SK-N-MC (cell line): ENCODE measurements around the gene TANC1.

ENCODE experiments used
- DNase-seq: peaks from one replicate; pipeline ENCODE4 v3.0.0-alpha.2; 2011; ENCODE audit warnings: low read depth, low spot score
- H3K27ac ChIP-seq: fragments of 200-600 bp; sonication (generic); 2 replicates; pipeline ENCODE4 v1.5.1; 2016; ENCODE audit warnings: mixed run types
- H3K36me3 ChIP-seq: fragments of 200-600 bp; sonication (generic); 2 replicates; pipeline ENCODE4 v1.6.1; 2017; ENCODE audit warnings: antibody characterized with exemption, low read length, mixed read lengths; ENCODE audit not compliant: insufficient read depth
- H3K4me3 ChIP-seq: fragments of 200-600 bp; sonication (generic); 2 replicates; pipeline ENCODE4 v1.5.1; 2016
- H3K9ac ChIP-seq: fragments of 200-600 bp; sonication (generic); 2 replicates; pipeline ENCODE4 v1.8.0; 2017; ENCODE audit warnings: mixed run types, mixed read lengths; ENCODE audit not compliant: insufficient read length
- H3K9me3 ChIP-seq: fragments of 200-600 bp; sonication (generic); 2 replicates; pipeline ENCODE4 v1.6.1; 2017; ENCODE audit warnings: low read depth, mild to moderate bottlenecking, antibody characterized with exemption, low read length, moderate library complexity, mixed read lengths
- EZH2 ChIP-seq: fragments of 200-600 bp; sonication (generic); IDR thresholded peaks from one replicate; pipeline ENCODE4 v1.6.1; 2017; ENCODE audit warnings: antibody characterized with exemption
- FOXP2 ChIP-seq: optimal IDR thresholded peaks from 2 replicates; pipeline ENCODE3; 2011; ENCODE audit warnings: mild to moderate bottlenecking, moderate library complexity; ENCODE audit not compliant: insufficient read depth; ENCODE audit errors: extremely low read length, control extremely low read depth
- POLR2AphosphoS5 ChIP-seq: IDR thresholded peaks from 2 replicates; pipeline ENCODE4 v1.6.1; 2012; ENCODE audit warnings: mild to moderate bottlenecking, low read depth, low read length, borderline replicate concordance

TANC1 gene

DNA sequence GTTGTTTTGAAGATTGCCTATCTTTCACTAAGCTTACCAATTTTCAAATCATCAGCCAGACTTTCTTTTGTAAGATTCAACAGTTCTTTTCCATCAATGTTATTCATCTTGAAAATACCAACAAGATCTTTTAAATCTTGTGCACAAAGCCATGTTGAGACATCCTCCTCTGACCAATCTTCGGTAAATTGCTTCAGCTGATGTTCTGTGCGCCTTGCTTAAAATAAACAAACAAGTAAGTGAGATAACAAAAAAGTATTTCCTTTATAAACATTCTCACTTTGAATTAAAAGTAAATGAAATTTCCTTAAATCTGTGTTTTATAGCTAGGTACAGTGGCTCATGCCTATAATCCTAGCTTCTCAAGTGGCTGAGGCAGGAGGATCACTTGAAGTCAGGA is 287.7 kb downstream of the TANC1 start:
- no peak overlapping the region for H3K9ac ChIP-seq
- H3K4me3 ChIP-seq: no peak overlapping the region
- TF ChIP-seq POLR2AphosphoS5 (no peak), FOXP2 (no peak)
- no peaks in the 10 kb centered on the region for H3K9me3 ChIP-seq
- no peak overlapping the region for H3K27ac ChIP-seq
- H3K36me3 ChIP-seq: peaks cover 10% of the 10 kb centered on the region
- no peak for DNase-seq

DNA sequence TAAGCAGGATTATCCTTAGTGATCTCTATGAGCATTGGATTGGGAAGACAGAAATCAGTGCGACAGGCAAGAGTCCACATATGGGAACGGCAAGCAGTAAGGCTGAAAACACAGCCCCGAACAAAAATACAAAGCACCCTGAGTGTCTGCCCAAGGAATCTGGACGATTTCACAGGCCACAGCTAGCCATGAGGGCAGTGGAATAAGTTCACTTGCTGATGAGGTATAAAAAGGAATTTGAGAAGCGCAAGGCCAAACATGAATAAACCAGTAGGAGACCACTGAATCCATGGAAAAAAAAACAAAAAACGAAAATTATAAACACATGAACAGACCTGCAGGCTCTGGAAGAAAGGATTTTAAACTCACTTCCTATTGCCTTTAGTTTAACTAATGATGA is 293.8 kb downstream of the TANC1 start:
- no peaks in the 10 kb centered on the region for H3K9me3 ChIP-seq
- H3K4me3 ChIP-seq: no peak overlapping the region
- no peak overlapping the region for H3K27ac ChIP-seq
- no peak overlapping the region for H3K9ac ChIP-seq
- TF ChIP-seq EZH2 (no peak), POLR2AphosphoS5 (no peak), FOXP2 (no peak)
- peaks cover 4% of the 10 kb centered on the region; the same call in 1 of the 2 replicates for H3K36me3 ChIP-seq
- DNase-seq: no peak

DNA sequence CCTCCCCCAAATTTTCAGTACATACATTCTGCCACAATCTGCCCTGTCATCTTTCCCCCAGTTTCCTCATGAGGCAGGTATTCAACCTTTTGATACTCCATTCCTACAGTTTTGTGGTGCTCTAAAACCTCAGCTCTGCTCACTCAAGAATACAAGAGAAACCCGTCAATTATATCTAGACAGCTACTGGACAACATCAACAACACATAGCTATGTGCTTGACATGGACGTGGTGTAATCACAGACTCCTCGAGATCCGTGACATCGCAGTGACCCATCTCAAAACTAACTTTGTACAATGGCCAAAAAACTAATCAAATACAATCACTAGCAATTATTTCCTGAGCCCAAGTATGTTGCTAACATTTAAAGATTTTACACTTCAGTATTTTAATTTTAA is 294.5 kb downstream of the TANC1 start:
- TF ChIP-seq POLR2AphosphoS5: no peak
- TF ChIP-seq FOXP2: no peak
- no peak for TF ChIP-seq EZH2
- H3K9ac ChIP-seq: no peak overlapping the region
- no peak overlapping the region for H3K4me3 ChIP-seq
- no peaks in the 10 kb centered on the region for H3K9me3 ChIP-seq
- no peak overlapping the region for H3K27ac ChIP-seq
- no peak for DNase-seq
- H3K36me3 ChIP-seq: peaks cover 4% of the 10 kb centered on the region; the same call in 1 of the 2 replicates

DNA sequence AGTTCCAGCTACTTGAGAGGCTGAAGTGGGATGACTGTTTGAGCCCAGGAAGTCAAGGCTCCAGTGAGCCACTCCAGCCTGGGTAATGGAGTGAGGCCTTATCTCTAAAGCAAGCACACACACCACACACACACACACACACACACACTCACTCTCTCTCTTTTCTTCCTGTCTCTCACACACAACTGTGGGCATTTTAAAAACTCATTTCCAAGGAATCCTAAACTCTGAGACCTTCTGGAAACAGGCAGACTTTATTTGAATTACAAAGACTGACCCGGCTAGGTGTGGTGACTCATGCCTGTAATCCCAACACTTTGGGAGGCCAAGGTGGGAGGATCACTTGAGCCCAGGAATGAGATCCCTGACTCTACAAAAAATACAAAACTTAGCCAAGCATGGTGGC is 296.7 kb downstream of the TANC1 start:
- H3K27ac ChIP-seq: no peak overlapping the region
- peaks cover 4% of the 10 kb centered on the region; the same call in 1 of the 2 replicates for H3K36me3 ChIP-seq
- TF ChIP-seq POLR2AphosphoS5 (no peak), FOXP2 (no peak), EZH2 (no peak)
- no peaks in the 10 kb centered on the region for H3K9me3 ChIP-seq
- H3K4me3 ChIP-seq: no peak overlapping the region
- no peak overlapping the region for H3K9ac ChIP-seq
- DNase-seq: no peak

DNA sequence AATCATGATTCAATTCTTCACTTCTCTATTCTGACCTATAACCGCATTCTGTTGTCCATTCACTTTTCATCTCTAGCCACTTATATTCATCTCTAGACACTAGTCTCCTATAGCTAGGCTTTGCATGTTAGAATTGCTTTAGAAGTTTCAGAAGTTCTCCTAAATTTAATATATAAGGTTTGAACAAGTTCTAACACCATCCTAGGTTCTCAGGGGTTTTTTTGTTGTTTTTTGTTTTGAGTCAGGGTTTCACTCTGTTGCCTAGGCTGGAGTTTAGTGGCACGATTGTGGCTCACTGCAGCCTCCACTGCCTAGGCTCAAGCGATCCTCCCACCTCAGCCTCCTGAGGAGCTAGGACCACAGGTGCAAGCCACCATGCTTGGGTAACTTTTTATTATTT is 298.1 kb downstream of the TANC1 start:
- no peak overlapping the region for H3K27ac ChIP-seq
- no peak overlapping the region for H3K9ac ChIP-seq
- peaks cover 11% of the 10 kb centered on the region for H3K36me3 ChIP-seq
- TF ChIP-seq FOXP2: no peak
- no peak for TF ChIP-seq POLR2AphosphoS5
- TF ChIP-seq EZH2: no peak
- DNase-seq: no peak
- H3K9me3 ChIP-seq: no peaks in the 10 kb centered on the region
- no peak overlapping the region for H3K4me3 ChIP-seq

DNA sequence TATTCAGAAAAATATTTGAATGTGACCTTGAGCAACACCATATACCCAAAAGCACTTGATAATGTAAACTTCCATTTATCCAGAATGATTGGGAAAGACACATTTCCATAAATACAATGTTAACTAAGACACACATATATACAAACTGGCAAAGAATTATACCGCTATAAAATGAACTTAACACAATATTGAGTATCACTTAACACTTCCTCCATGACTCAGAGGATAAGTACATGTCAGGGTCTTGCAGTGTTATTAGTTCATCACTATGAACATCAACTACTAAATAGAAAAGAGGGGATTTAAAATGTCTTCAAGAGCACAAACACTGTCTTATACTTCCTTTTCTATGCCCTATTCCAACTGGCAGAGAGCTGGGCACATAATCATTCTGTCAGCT is 299.5 kb downstream of the TANC1 start:
- Histone ChIP-seq H3K9me3 (no peaks in the 10 kb centered on the region), H3K9ac (no peak overlapping the region), H3K4me3 (no peak overlapping the region), H3K36me3 (peaks cover 20% of the 10 kb centered on the region), H3K27ac (no peak overlapping the region)
- TF ChIP-seq POLR2AphosphoS5: no peak
- TF ChIP-seq FOXP2: no peak
- TF ChIP-seq EZH2: no peak
- no peak for DNase-seq

DNA sequence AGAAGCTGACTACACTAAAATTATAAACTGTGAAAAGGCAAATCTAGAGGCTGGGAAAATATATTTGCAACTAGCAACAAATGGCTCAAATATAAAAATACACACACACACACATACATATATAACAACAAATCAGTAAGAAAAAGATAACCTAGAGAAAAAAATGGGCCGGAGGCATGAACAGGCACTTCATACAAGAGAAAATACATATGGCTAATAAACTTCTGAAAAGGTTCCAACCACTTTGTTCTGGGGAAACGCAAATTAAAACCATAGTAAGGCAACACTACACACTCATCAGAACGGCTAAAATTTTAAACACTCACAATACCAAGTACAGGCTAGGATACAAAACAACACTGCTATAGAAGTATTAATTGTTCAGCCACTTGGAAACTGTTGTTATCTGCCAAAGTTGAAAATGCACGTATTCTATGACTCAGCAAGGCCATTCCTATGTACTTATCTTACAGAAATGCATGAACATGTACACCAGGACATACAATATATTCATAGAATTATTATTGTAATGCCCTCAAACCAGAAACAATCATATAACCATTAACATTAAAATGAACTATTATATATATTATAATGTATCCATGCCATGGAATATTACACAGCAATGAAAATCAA is 302.4 kb downstream of the TANC1 start:
- H3K9ac ChIP-seq: no peak overlapping the region
- no peak overlapping the region for H3K4me3 ChIP-seq
- TF ChIP-seq POLR2AphosphoS5: no peak
- no peak for TF ChIP-seq EZH2
- no peak for TF ChIP-seq FOXP2
- no peak for DNase-seq
- no peaks in the 10 kb centered on the region for H3K9me3 ChIP-seq
- peaks cover 20% of the 10 kb centered on the region for H3K36me3 ChIP-seq
- H3K27ac ChIP-seq: no peak overlapping the region

DNA sequence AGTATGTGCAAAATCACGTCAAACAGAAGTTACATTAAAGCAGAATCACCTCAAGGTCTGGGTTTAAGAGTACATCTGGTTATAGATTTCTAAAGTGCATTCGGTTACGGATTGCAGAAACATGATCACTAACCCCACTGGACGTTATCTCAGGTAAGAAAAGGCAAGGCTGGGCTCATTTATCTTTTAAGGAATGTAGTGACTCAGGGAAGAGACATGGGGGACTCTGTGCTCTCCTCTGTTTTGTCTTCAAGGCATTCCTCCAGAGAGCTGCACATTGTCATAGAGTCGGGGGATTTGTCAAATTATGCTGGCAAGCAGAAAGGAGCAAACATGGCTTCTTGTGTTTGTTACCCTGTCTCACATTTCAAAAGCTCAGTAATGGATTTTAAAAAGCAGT is 303.7 kb downstream of the TANC1 start:
- TF ChIP-seq FOXP2 (no peak), EZH2 (no peak), POLR2AphosphoS5 (no peak)
- no peak overlapping the region for H3K27ac ChIP-seq
- peaks cover 20% of the 10 kb centered on the region for H3K36me3 ChIP-seq
- no peaks in the 10 kb centered on the region for H3K9me3 ChIP-seq
- H3K9ac ChIP-seq: no peak overlapping the region
- H3K4me3 ChIP-seq: no peak overlapping the region
- DNase-seq: no peak

DNA sequence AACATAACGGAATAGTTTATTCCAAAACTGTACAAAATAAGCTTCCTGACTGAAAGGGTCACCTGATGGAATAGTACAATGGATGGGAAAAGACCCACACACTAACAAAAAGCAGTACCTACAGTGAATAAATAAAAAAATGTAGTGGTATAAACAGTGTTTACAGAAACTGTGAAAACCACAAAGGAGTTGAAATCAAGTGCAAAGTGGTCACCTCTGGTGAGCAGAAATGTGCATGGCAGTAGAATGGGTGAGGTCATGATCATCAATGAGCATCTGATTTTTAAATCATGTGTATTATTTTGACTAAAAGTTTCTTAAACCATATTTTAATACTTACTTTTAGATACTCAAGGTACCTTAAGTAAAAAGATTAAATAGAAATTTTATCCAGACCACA is 306.7 kb downstream of the TANC1 start:
- Histone ChIP-seq H3K9ac (no peak overlapping the region), H3K27ac (no peak overlapping the region), H3K9me3 (no peaks in the 10 kb centered on the region), H3K36me3 (peaks cover 32% of the 10 kb centered on the region), H3K4me3 (no peak overlapping the region)
- no peak for DNase-seq
- TF ChIP-seq POLR2AphosphoS5 (no peak), FOXP2 (no peak), EZH2 (no peak)
